Measurements from ENCODE around the gene GDF11. TPM values are rescaled to one million over a fixed set of nuclear protein-coding genes. Genes with fewer than 3 reads are reported as not detected.

The GDF11 gene
- total RNA-seq, 1 experiment from 2014 or later = 5.3 TPM

DNA sequence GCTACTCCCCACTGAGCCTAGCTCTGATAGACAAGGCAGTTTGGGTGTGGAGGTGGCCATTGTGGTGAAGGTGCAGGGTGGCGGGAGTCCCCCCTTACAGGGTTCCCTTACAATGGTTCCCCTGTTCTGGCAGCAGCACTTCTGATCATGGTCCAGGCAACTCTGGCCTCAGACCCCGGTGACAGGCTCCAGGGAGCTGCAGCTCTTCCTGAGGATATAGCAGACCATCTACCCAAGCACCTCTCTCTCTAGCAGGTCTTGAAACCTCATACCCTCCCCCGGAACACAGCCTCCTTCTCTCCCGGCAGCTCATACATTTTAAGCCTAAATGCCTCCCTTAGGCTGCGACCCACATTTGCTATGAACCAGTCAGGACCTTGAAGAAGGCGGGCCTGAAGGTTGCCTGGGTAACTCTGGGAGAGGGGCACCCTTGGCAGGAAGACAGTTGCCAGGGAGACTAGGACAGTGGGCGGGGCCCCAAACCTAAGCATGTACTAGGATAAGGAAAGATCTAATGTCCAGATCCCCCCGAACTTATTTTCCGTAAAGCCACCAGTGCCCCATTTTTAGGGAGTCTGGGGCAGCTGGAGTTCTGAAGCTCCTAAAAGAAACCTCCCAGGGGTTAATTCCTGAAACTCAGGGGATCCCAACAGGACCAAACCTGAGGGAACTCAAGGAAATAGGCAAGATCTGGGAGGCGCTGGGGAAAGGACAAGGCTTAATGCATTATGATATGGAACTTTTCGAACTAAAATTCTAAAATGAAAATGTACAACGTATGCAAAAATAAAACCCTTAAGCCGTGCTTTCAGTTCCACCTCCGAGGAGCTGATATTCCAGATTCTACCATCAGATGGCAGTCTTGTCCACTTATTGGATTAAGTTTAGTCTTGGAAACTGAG is 4.5 kb upstream of the GDF11 start:
- Histone ChIP-seq H3K4me2 (ENCODE audit: low read length) (peak overlapping the region; percentile 88), H3K36me3 (ENCODE audit: control insufficient read depth in 1 of 2, insufficient read depth in 2 of 2, low read length in 2 of 2) (no peaks in the 10 kb centered on the region), H4K20me1 (ENCODE audit: insufficient read depth) (no peaks in the 10 kb centered on the region), H3K9ac (ENCODE audit: low read length) (peak overlapping the region; percentile 57), H3K27ac (ENCODE audit: low read depth, low read length) (peak overlapping the region; percentile 46), H3K27me3 (ENCODE audit: insufficient read depth, low read length) (no peaks in the 10 kb centered on the region), H2AFZ (ENCODE audit: low read depth, low read length, poor library complexity, severe bottlenecking) (peak overlapping the region; percentile 99), H3K9me3 (ENCODE audit: control insufficient read depth in 1 of 2, insufficient read depth in 1 of 2, low read depth in 1 of 2, low read length in 2 of 2) (no peaks in the 10 kb centered on the region), H3K9me2 (ENCODE audit: insufficient read depth) (no peaks in the 10 kb centered on the region), H3K79me2 (ENCODE audit: insufficient read depth, low read length) (no peaks in the 10 kb centered on the region), H3K4me1 (ENCODE audit: control insufficient read depth in 1 of 2, insufficient read depth in 2 of 2, low read length in 2 of 2) (peaks cover 14 to 44% of the 10 kb centered on the region in 2 experiments), H3K4me3 (replicated peaks in 1 of 2; ENCODE audit: low read depth in 1 of 2, low read length in 2 of 2) (peak overlapping the region; percentile 63 to 64)
- intact Hi-C loops (cut with micrococcal nuclease) = loop anchor here (1.0 to 10.0 kb wide), 5 partner anchors 58 to 376 kb away; partner anchors contain the start of genes PYM1, RPL41, RPS26 and ZC3H10
- ChIA-PET POLR2A (interaction anchor here (0.6 to 3.8 kb wide), 13 partner anchors 9 to 451 kb away, joined by 3 to 24 read pairs (median 4); partner anchors contain the start of genes CD63, DNAJC14, ESYT1 and ORMDL2), RAD21 (ENCODE audit: low non-redundant PET in 1 of 2, low total read pairs in 2 of 2, uncharacterized antibody in 2 of 2, unreplicated experiment in 2 of 2) (interaction anchor here (0.6 to 1.6 kb wide), 12 partner anchors 9 to 301 kb away, joined by 3 to 11 read pairs (median 4); partner anchors contain the start of genes CD63 (in 1 of the 2), DNAJC14 (in 1 of the 2) and RAB5B (in 1 of the 2)), CTCF (interaction anchor here (0.7 to 3.6 kb wide), 47 partner anchors 9 to 989 kb away, joined by 3 to 49 read pairs (median 6); partner anchors contain the start of genes CD63, DNAJC14, ERBB3 and ORMDL2)
- BruUV-seq (replicated peaks) = no TSS peak
- ATAC-seq (peak; percentile 79), DNase-seq (ENCODE audit: low read depth, low spot score) (peak; percentile 82)
- TF ChIP-seq, protein P1, sequence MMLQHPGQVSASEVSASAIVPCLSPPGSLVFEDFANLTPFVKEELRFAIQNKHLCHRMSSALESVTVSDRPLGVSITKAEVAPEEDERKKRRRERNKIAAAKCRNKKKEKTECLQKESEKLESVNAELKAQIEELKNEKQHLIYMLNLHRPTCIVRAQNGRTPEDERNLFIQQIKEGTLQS (IDR thresholded peaks at IDR 0.05) = no peak
- TF ChIP-seq RAD21 (IDR thresholded peaks at IDR 0.05; ENCODE audit: low read depth) = peak; percentile 95
- peak; percentile 37 for TF ChIP-seq POLR2A (IDR thresholded peaks at IDR 0.05; ENCODE audit: borderline replicate concordance, extremely low read depth, insufficient read depth, insufficient read length)
- TF ChIP-seq POLR2AphosphoS5 (IDR thresholded peaks at IDR 0.05; ENCODE audit: low read depth, low read length) = peak; percentile 42
- TF ChIP-seq, protein P2, sequence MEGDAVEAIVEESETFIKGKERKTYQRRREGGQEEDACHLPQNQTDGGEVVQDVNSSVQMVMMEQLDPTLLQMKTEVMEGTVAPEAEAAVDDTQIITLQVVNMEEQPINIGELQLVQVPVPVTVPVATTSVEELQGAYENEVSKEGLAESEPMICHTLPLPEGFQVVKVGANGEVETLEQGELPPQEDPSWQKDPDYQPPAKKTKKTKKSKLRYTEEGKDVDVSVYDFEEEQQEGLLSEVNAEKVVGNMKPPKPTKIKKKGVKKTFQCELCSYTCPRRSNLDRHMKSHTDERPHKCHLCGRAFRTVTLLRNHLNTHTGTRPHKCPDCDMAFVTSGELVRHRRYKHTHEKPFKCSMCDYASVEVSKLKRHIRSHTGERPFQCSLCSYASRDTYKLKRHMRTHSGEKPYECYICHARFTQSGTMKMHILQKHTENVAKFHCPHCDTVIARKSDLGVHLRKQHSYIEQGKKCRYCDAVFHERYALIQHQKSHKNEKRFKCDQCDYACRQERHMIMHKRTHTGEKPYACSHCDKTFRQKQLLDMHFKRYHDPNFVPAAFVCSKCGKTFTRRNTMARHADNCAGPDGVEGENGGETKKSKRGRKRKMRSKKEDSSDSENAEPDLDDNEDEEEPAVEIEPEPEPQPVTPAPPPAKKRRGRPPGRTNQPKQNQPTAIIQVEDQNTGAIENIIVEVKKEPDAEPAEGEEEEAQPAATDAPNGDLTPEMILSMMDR (IDR thresholded peaks at IDR 0.05 in 2 of 3, conservative IDR thresholded peaks at IDR 0.05 in 1 of 3; ENCODE audit: borderline replicate concordance in 1 of 3, insufficient read depth in 1 of 3, low read depth in 2 of 3, low read length in 2 of 3) = peak; percentile 65 to 93 (median 87)
